GM06990 (cell line): ENCODE data around the gene GFOD1.
A peak's percentile ranks its signal among the peaks of the same experiment; 100 is the strongest.

Experiments used
- DNase-seq: peaks from one replicate; pipeline ENCODE4 v3.0.0-alpha.2; 2011; ENCODE audit not compliant: insufficient read length; ENCODE audit errors: extremely low read depth
- H3K27me3 ChIP-seq: replicated peaks from 2 replicates; pipeline ENCODE4 v1.6.0; 2011; ENCODE audit warnings: low read length; ENCODE audit not compliant: control insufficient read depth, insufficient read depth
- H3K36me3 ChIP-seq: 2 replicates; pipeline ENCODE4 v1.5.1; 2011; ENCODE audit warnings: low read length; ENCODE audit not compliant: control insufficient read depth, insufficient read depth
- H3K4me3 ChIP-seq: replicated peaks from 2 replicates; pipeline ENCODE4 v1.5.1; 2011; ENCODE audit warnings: low read depth, mild to moderate bottlenecking, control low read depth, low read length
- TF ChIP-seq, protein P1 (sequence below): IDR thresholded peaks from 2 replicates; pipeline ENCODE4 v1.5.1; 2011; ENCODE audit warnings: low read length, control low read depth, mild to moderate bottlenecking, inconsistent platforms; ENCODE audit not compliant: insufficient read depth, poor library complexity, severe bottlenecking

GFOD1 gene

DNA sequence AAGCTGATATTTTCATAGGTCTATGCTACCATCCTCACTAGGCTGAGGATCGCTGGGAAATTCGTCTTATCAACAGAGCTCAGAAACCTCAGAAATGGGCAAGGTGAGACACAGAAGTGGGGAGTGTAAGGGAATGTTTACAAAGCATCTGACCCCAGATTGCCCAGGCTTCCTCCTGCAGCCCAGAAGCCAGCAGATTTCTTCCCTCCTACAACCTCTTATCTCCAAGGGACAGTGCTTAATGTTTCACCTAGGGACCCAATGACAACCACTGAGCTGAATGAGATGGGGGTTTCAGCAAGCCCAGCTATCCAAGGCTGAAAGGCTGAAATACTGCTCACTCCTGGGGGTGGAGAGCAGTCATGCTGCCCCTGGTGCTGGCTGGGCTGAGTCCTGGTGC is 106.6 kb downstream of the GFOD1 start:
- Histone ChIP-seq H3K36me3 (peaks cover 1% of the 10 kb centered on the region; the same call in 1 of the 2 replicates), H3K4me3 (no peak overlapping the region), H3K27me3 (no peaks in the 10 kb centered on the region)
- DNase-seq, result no peak
- TF ChIP-seq, protein P1, sequence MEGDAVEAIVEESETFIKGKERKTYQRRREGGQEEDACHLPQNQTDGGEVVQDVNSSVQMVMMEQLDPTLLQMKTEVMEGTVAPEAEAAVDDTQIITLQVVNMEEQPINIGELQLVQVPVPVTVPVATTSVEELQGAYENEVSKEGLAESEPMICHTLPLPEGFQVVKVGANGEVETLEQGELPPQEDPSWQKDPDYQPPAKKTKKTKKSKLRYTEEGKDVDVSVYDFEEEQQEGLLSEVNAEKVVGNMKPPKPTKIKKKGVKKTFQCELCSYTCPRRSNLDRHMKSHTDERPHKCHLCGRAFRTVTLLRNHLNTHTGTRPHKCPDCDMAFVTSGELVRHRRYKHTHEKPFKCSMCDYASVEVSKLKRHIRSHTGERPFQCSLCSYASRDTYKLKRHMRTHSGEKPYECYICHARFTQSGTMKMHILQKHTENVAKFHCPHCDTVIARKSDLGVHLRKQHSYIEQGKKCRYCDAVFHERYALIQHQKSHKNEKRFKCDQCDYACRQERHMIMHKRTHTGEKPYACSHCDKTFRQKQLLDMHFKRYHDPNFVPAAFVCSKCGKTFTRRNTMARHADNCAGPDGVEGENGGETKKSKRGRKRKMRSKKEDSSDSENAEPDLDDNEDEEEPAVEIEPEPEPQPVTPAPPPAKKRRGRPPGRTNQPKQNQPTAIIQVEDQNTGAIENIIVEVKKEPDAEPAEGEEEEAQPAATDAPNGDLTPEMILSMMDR, result no peak

DNA sequence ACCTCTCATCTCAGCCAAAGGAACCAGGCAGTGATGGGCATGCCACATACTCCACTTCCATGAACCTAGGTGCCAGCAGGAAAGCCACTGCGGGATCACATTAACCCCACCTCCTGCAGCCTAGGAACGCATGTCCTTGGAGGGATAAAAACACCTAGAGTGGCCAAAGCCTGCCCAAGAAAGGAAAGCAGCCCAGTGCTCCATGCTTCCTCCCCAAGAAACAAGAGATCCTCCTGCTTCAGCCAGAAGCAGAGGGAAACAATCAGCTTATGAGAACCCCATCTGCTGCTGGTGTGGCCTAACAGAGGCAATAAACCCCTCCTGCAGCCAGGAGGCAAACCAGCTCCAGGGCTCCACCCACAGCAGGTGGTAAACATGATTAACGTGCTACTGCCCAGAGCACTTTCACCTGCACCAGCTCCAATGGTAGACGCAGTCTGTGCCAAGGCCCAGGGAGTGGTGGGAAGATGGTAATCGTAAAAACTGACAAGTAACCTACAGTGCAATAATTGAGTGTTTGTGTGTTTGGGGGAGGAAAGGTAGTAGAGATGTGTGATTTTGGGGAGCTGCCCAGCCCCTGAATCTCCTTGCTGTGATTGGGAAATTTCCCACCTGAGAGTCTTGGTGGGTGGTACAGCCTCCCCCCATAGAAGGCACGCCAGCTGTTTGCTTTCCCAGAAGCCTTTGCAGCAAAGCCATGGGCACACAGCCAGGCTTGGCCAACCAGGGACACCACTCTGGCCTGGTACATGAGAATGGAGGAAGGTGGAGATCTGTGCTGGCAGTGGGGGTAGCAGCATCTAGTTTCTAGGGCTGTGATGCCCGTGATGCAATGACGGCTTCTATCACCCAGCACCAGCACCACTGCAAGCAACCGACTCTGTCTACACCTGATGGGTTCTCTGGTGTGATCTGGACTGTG is 108.5 kb downstream of the GFOD1 start:
- TF ChIP-seq, protein P1, result no peak
- no peak overlapping the region for H3K4me3 ChIP-seq
- no peaks in the 10 kb centered on the region for H3K36me3 ChIP-seq
- DNase-seq, result no peak
- H3K27me3 ChIP-seq, result no peaks in the 10 kb centered on the region

DNA sequence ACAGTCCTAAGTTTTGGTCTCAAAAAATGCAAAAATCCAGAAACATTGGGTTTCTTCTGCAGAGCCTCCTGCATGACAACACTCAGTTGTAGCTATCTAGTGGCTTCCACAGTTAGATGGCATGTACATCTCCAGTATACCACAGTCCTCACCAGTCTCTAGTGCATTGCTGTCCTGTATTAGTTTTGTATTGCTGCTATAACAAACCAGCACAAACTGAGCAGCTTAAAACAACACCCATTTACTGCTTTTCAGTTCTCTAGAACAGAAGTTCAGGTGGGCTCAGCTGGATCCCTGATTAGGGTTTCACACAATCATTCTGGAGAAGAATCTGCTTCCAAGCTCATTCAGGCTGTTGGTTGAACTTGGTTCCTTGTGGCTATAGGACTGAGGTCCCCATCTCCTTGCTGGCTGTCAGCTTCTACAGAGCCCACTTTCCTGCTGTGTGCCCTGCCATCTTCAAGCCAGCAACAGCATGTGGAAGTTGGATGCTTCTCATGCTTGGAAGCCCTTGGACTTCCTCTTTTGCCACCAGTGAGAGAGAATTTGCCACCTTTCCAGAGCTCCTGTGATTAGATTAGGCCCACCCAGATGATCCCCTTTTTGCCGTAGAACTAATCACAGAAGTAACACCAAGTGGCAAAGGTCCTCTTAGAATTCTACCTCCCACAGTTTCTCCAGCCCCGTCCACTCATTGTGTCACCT is 110.2 kb downstream of the GFOD1 start:
- H3K27me3 ChIP-seq, result no peaks in the 10 kb centered on the region
- TF ChIP-seq, protein P1, result no peak
- no peak overlapping the region for H3K4me3 ChIP-seq
- no peak for DNase-seq
- H3K36me3 ChIP-seq, result no peaks in the 10 kb centered on the region

DNA sequence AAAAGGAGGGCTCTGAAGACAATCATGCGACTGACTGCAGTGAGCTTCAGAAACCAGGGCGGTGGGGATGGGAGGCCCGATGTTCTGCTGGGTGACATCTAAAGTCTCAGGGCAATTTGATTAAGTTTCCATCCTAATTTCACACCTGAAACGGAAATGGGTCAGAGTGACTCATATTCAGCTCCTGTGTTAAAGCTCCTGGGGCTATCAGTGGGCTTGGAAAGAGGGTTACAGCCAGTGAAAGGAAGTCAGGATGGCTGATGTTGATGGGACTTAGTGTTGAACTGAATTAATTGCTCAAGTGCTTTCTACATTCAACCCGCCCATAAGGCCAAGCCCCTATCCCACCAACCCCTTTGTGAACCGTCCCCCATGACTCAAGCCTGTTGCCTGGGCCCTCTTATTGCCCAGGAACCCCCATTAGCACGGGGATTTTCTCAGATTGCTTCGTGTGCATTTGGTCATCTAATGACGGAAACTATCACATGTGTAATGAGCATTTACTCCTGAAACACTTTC is 112.0 kb downstream of the GFOD1 start:
- DNase-seq, result peak; percentile 71
- no peaks in the 10 kb centered on the region for H3K27me3 ChIP-seq
- TF ChIP-seq, protein P1, result no peak
- H3K36me3 ChIP-seq, result peaks cover 2% of the 10 kb centered on the region; the same call in 1 of the 2 replicates
- no peak overlapping the region for H3K4me3 ChIP-seq

DNA sequence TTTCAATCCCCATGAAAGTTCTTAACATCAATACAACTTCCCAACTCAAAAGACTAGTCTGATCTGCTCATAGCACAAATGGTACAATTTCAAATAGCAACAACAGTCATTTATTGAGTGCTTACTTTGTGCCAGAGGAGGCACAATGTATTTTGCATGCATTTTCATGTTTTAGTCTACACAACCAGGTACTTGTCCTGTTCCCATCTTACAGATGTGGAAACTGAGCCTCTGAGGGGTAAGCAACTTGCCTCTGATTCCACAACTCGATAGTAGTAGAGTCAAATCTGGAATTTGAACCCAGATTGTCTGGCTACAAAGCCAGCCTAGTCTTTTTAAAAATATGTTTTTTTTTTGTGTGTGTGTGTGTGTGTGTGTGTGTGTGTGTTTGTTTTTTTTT is 113.5 kb downstream of the GFOD1 start:
- TF ChIP-seq, protein P1, result no peak
- H3K4me3 ChIP-seq, result no peak overlapping the region
- peaks cover 2% of the 10 kb centered on the region; the same call in 1 of the 2 replicates for H3K36me3 ChIP-seq
- no peak for DNase-seq
- no peaks in the 10 kb centered on the region for H3K27me3 ChIP-seq
